ENCODE measurements around the gene SLC18A2. TPM values are rescaled to one million over a fixed set of nuclear protein-coding genes. Genes with fewer than 3 reads are reported as not detected.

SLC18A2 gene
- total and polyA plus RNA-seq, 2 donors (not counting 1 experiment from before 2014, with no cell fraction given): under 0.01 TPM; not detected in 1

DNA sequence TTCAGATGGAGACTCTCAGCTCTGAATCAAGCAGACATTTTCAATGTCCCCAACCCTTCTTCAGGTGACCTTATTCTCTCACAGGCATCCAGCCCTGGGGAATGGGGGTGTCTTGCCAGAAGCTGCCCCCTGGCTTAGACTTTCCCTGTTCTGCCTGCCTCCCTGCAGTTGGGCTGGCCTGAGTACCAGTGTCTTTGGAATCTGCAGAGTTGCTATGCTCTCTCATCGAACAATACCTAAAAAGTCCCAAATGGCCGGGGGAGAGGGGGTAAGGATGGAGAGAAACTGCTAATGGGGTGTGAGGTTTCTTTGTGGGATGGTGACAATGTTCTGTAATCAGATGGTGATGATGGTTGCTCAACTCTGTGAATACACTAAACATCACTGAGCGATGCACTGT, 20.6 kb downstream of the SLC18A2 start:
- Histone ChIP-seq H3K9me3 (ENCODE audit: control insufficient read depth, insufficient read depth, low read depth, low read length) (no peaks in the 10 kb centered on the region), H3K27ac (ENCODE audit: insufficient read depth, low read length) (no peak overlapping the region), H3K4me1 (ENCODE audit: control insufficient read depth, extremely low read depth, insufficient read depth, low read length) (no peaks in the 10 kb centered on the region), H3K9ac (ENCODE audit: insufficient read depth, low read length) (no peak overlapping the region), H3K4me3 (replicated peaks in 1 of 4; ENCODE audit: control extremely low read depth in 1 of 4, insufficient read depth in 1 of 4, low read depth in 3 of 4, low read length in 4 of 4) (no peak overlapping the region), H2AFZ (ENCODE audit: low read length) (no peak overlapping the region), H4K20me1 (ENCODE audit: control insufficient read depth, extremely low read depth, insufficient read depth, low read length) (no peaks in the 10 kb centered on the region), H3K27me3 (ENCODE audit: control insufficient read depth, insufficient read depth, low read length) (no peaks in the 10 kb centered on the region), H3K4me2 (ENCODE audit: extremely low read depth, insufficient read depth, low read length) (no peak overlapping the region), H3K36me3 (ENCODE audit: control insufficient read depth, insufficient read depth, low read length) (no peaks in the 10 kb centered on the region), H3K79me2 (ENCODE audit: control insufficient read depth, insufficient read depth, low read length) (no peaks in the 10 kb centered on the region)
- DNase-seq (ENCODE audit: low read depth in 2 of 2): no peak
- TF ChIP-seq CTCF (conservative IDR thresholded peaks at IDR 0.05 in 1 of 2, IDR thresholded peaks at IDR 0.05 in 1 of 2; ENCODE audit: low read depth in 1 of 2, low read length in 2 of 2) (no peak), EZH2 (IDR thresholded peaks at IDR 0.05; ENCODE audit: low read length, missing control alignments) (no peak)

GRCh38 chr10:117262291-117262902, 21.5 kb downstream of the SLC18A2 start:
- Histone ChIP-seq H3K4me2 (ENCODE audit: extremely low read depth, insufficient read depth, low read length) (no peak overlapping the region), H3K9ac (ENCODE audit: insufficient read depth, low read length) (no peak overlapping the region), H3K4me3 (replicated peaks in 1 of 4; ENCODE audit: control extremely low read depth in 1 of 4, insufficient read depth in 1 of 4, low read depth in 3 of 4, low read length in 4 of 4) (no peak overlapping the region), H3K36me3 (ENCODE audit: control insufficient read depth, insufficient read depth, low read length) (no peaks in the 10 kb centered on the region), H3K9me3 (ENCODE audit: control insufficient read depth, insufficient read depth, low read depth, low read length) (no peaks in the 10 kb centered on the region), H4K20me1 (ENCODE audit: control insufficient read depth, extremely low read depth, insufficient read depth, low read length) (no peaks in the 10 kb centered on the region), H3K4me1 (ENCODE audit: control insufficient read depth, extremely low read depth, insufficient read depth, low read length) (no peaks in the 10 kb centered on the region), H3K27me3 (ENCODE audit: control insufficient read depth, insufficient read depth, low read length) (no peaks in the 10 kb centered on the region), H3K27ac (ENCODE audit: insufficient read depth, low read length) (no peak overlapping the region), H2AFZ (ENCODE audit: low read length) (no peak overlapping the region), H3K79me2 (ENCODE audit: control insufficient read depth, insufficient read depth, low read length) (no peaks in the 10 kb centered on the region)
- TF ChIP-seq EZH2 (IDR thresholded peaks at IDR 0.05; ENCODE audit: low read length, missing control alignments) (no peak), CTCF (conservative IDR thresholded peaks at IDR 0.05 in 1 of 2, IDR thresholded peaks at IDR 0.05 in 1 of 2; ENCODE audit: low read depth in 1 of 2, low read length in 2 of 2) (no peak)
- DNase-seq (ENCODE audit: low read depth in 2 of 2): no peak

DNA sequence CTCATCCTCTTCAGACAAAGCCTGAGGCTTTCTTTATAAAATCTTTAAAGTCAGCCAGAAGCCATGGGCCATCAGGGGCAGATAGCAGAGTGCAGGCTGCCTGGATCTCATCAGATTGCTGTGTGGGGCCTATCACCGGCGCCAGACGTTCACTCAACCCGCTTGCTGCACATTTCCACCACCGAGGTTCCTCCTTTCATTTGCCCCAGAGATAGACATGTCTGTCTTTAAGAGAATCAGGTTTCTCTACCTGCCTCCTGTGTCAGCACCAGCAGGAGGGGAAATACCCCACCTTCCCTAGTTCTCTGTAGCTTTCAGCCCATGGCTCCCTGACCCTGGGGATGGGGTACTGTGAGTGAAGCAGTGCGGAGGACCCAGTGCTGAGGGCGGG, 22.0 kb downstream of the SLC18A2 start:
- no peaks in the 10 kb centered on the region for H3K9me3 ChIP-seq (ENCODE audit: control insufficient read depth, insufficient read depth, low read depth, low read length)
- H3K4me3 ChIP-seq (replicated peaks in 1 of 4; ENCODE audit: control extremely low read depth in 1 of 4, insufficient read depth in 1 of 4, low read depth in 3 of 4, low read length in 4 of 4): no peak overlapping the region
- no peaks in the 10 kb centered on the region for H3K36me3 ChIP-seq (ENCODE audit: control insufficient read depth, insufficient read depth, low read length)
- no peak for TF ChIP-seq EZH2 (IDR thresholded peaks at IDR 0.05; ENCODE audit: low read length, missing control alignments)
- TF ChIP-seq CTCF (conservative IDR thresholded peaks at IDR 0.05 in 1 of 2, IDR thresholded peaks at IDR 0.05 in 1 of 2; ENCODE audit: low read depth in 1 of 2, low read length in 2 of 2): no peak
- no peaks in the 10 kb centered on the region for H3K27me3 ChIP-seq (ENCODE audit: control insufficient read depth, insufficient read depth, low read length)
- H2AFZ ChIP-seq (ENCODE audit: low read length): no peak overlapping the region
- DNase-seq (ENCODE audit: low read depth in 2 of 2): no peak
- no peak overlapping the region for H3K4me2 ChIP-seq (ENCODE audit: extremely low read depth, insufficient read depth, low read length)
- no peaks in the 10 kb centered on the region for H3K79me2 ChIP-seq (ENCODE audit: control insufficient read depth, insufficient read depth, low read length)
- H3K9ac ChIP-seq (ENCODE audit: insufficient read depth, low read length): no peak overlapping the region
- H3K4me1 ChIP-seq (ENCODE audit: control insufficient read depth, extremely low read depth, insufficient read depth, low read length): no peaks in the 10 kb centered on the region
- H4K20me1 ChIP-seq (ENCODE audit: control insufficient read depth, extremely low read depth, insufficient read depth, low read length): no peaks in the 10 kb centered on the region
- no peak overlapping the region for H3K27ac ChIP-seq (ENCODE audit: insufficient read depth, low read length)

All from fibroblast of lung (primary cell).